Pancreas (tissue), 10 donors: ENCODE measurements around the gene TRIP12. TPM values are rescaled to one million over a fixed set of nuclear protein-coding genes. Genes with fewer than 3 reads are reported as not detected.
"Not testable (repeated sequence)": the region's sequence is repeated elsewhere in the genome, so short reads cannot be mapped to it uniquely, and the experiment has no call there.

Source experiments
- ATAC-seq, 4 donors: fragments of 200-7000 bp; cut with Tn5 transposase; one replicate each; pipeline versions ENCODE4 v1.8.0 to v1.9.1; 2020; ENCODE audit warnings: mild to moderate bottlenecking in 4 of 4, moderate library complexity in 4 of 4
- DNase-seq, 6 donors: peaks; one replicate each; pipeline ENCODE4 v3.0.0-alpha.2; 2020
- FAIRE-seq: peaks from 2 replicates; lab custom pipeline; 2012; peaks lifted over from hg19 to GRCh38; lab: Jason Lieb, UNC
- H3K27ac ChIP-seq, 4 donors: fragments of 200-600 bp; sonication (generic); 1 replicate in 3 of 4; 2 replicates in 1 of 4; pipeline versions ENCODE4 v1.5.0 to v1.8.0; 2020
- H3K27me3 ChIP-seq, 4 donors: fragments of 200-600 bp; one replicate each; pipeline ENCODE4 v1.8.0; 2021
- H3K36me3 ChIP-seq, 3 donors: fragments of 200-600 bp; sonication (generic) in 1 of 3; one replicate each; pipeline versions ENCODE4 v1.5.0 to v1.8.0; 2020 to 2021
- H3K4me1 ChIP-seq, 3 donors: fragments of 200-600 bp; one replicate each; pipeline ENCODE4 v1.8.0; 2021
- H3K4me3 ChIP-seq, 4 donors: fragments of 200-600 bp; sonication (generic) in 2 of 4; one replicate each; pipeline versions ENCODE4 v1.5.0 to v1.8.0; 2020 to 2021
- H3K9me3 ChIP-seq, 4 donors: fragments of 200-600 bp; one replicate each; pipeline ENCODE4 v1.8.0; 2021
- WGBS, 2 donors: extraction: QIAGEN DNeasy Blood & Tissue Kit; methylation state at CpG; one replicate each; pipeline ENCODE4 v1.1.7; 2013; 5-methylcytosine and 5-hydroxymethylcytosine counted together
- intact Hi-C, 3 donors: fragments of 100-400 bp; cut with DNase I; formaldehyde crosslinking; loops; one replicate each; pipeline versions ENCODE4 v1.11.1 to v1.14.2; 2022
- polyA plus RNA-seq, 2 donors: library from polyadenylated mRNA; stranded (reverse); fragments of 200-250 nt; gene quantifications; one replicate each; pipeline ENCODE4 v1.2.3, GENCODE V29; 2013
- total RNA-seq, 6 donors: library from RNA; stranded (reverse); fragmentation: NEBNext Ultra II Directional in 4 of 6; extraction: Animal tissue kit (Norgen Biotek cat#: 25700) in 4 of 6; gene quantifications; one replicate each; pipeline versions ENCODE4 v1.2.1 to v1.2.4, GENCODE V29; 2021 to 2023
- TF ChIP-seq, protein P1 (sequence below), 4 donors: fragments of 200-600 bp; sonication (generic) in 3 of 4; IDR thresholded peaks; one replicate each; pipeline versions ENCODE4 v1.5.0 to v1.8.0; 2021; ENCODE audit warnings: antibody characterized with exemption in 4 of 4
- donor health status: healthy with polysubstance abuse.
- donor health status: DM: no; HTN: no; CAD: no; lungs with moderate emphysema.
- donor health status: DM: no; HTN: no; CAD: no.
- donor health status: control.
- donor health status: control.
- donor health status: Bipolar disorder and iron deficiency.
- donor health status: DM: yes; HTN: yes; CAD: no.
- donor health status: DM: no; HTN: no; CAD: no.
- donor health status: DM: no; HTN: no; CAD: no.
- donor health status: DM: yes; HTN: yes; CAD: no.

The TRIP12 gene
- total RNA-seq, result 100 to 1,000 TPM in 1 of 6 donors, 10 to 100 TPM in 5; 51.5 to 106 (median 63.7) TPM
- polyA plus RNA-seq, result 10 to 100 TPM; 12.2 to 17.7 TPM

DNA sequence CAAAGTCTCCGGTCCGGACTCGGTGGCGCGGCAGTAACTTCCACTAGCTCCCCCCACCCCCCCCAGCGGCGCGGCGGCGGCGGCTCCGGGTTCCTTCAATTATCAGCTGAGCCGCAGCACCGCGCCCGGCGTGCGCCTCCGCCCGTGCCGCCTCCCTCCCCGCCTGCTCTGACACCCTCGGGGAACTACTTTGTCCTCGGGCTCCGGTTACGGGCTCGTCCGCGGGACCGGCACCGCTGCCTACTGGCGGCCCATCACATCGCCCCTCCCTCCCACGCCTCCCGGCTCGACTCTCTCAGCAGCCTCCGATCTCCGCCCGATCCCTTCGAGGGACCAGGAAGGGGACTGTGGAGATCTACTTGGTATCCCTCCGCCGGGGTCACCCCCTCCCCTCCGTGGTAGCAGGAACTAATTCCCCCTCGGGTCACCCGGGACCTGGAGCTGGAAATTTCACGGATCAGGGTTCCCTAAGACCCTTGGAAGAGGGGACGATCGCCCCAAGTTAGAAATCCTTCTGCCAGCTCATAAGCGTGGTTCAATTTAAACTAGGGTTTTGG, at the start of gene TRIP12:
TSS of gene TRIP12 (minus strand) at position 118 of the 557 bp plus-strand sequence. CDS start 41,930 bp downstream, outside the sequence.
- H3K4me3 ChIP-seq, result peak within 1 kb of the TSS; percentile 55 to 96 (median 68)
- ATAC-seq (peak; percentile 89 to 94 (median 90)), FAIRE-seq (no peak), DNase-seq (peak; percentile 90 to 93 (median 92))
- no peaks in the 10 kb centered on the region for H3K9me3 ChIP-seq
- H3K36me3 ChIP-seq, result no peaks in the 10 kb centered on the region
- TF ChIP-seq, protein P1, sequence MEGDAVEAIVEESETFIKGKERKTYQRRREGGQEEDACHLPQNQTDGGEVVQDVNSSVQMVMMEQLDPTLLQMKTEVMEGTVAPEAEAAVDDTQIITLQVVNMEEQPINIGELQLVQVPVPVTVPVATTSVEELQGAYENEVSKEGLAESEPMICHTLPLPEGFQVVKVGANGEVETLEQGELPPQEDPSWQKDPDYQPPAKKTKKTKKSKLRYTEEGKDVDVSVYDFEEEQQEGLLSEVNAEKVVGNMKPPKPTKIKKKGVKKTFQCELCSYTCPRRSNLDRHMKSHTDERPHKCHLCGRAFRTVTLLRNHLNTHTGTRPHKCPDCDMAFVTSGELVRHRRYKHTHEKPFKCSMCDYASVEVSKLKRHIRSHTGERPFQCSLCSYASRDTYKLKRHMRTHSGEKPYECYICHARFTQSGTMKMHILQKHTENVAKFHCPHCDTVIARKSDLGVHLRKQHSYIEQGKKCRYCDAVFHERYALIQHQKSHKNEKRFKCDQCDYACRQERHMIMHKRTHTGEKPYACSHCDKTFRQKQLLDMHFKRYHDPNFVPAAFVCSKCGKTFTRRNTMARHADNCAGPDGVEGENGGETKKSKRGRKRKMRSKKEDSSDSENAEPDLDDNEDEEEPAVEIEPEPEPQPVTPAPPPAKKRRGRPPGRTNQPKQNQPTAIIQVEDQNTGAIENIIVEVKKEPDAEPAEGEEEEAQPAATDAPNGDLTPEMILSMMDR (IDR thresholded peaks at IDR 0.05), result no peak
- peaks cover 0 to 5% (median 3%) of the 10 kb centered on the region in 3 donors for H3K4me1 ChIP-seq
- WGBS, 2 donors, result 0% methylated on average over 46 to 49 of the region's 49 CpGs
- H3K27ac ChIP-seq, result peak within 1 kb of the TSS; percentile 92 to 95 (median 94)
- intact Hi-C loops, result no loop called here
- no peaks in the 10 kb centered on the region for H3K27me3 ChIP-seq

DNA sequence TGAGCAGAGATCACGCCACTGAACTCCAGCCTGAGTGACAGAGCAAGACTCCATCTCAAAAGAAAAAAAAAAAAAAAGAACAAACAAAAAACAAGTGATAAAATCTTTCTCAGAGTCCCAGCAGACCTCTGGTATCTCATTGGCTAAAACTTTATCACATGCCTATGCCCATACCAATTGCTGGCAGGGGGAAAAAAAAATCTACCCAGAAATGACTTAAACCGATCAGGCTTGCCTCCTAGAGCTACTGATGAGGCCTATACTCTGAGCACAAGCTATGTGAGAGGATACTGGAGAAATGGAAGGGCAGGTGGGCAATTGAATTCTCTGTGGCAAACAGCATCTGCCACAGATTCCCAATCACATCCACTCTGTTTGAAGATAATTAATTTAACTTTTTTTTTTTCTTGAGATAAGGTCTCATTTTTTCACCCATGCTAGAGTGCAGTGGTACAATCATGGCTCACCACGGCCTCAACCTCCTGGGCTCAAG, 49.5 kb upstream of the TRIP12 start:
- ATAC-seq (no peak), FAIRE-seq (no peak), DNase-seq (no peak)
- no peak overlapping the region for H3K27ac ChIP-seq
- no peak overlapping the region for H3K4me3 ChIP-seq
- TF ChIP-seq, protein P1 (IDR thresholded peaks at IDR 0.05), result no peak
- H3K9me3 ChIP-seq, result no peaks in the 10 kb centered on the region
- intact Hi-C loops, result no loop called here
- H3K4me1 ChIP-seq, result no peaks in the 10 kb centered on the region
- WGBS, 2 donors, result 97% methylated on average over 3 of the region's 3 CpGs
- H3K27me3 ChIP-seq, result no peaks in the 10 kb centered on the region
- H3K36me3 ChIP-seq, result no peaks in the 10 kb centered on the region

DNA sequence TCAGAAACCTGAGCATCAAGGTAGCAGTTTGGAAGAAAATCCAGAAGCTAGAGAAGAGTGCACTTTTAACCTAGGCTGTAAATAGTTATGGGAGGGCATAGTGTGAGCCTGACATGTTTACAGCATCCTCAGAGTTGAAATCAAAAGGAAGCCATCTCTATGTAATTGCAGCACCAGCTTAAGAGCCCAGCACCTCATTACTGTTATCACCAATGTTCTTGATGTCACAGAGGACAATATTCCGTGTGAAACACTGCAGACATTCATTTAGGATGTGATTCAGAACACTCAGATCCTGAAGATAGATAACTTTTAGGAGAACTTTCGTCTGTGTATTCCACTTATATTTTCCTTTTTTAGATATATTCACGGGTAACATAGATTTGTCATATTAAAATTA, 48.6 kb upstream of the TRIP12 start:
- no peak overlapping the region for H3K27ac ChIP-seq
- H3K9me3 ChIP-seq, result no peaks in the 10 kb centered on the region
- DNase-seq (no peak), FAIRE-seq (no peak), ATAC-seq (no peak)
- intact Hi-C loops, result no loop called here
- H3K36me3 ChIP-seq, result no peaks in the 10 kb centered on the region
- 85 to 86% methylated on average over 3 of the region's 3 CpGs for WGBS, 2 donors
- H3K4me1 ChIP-seq, result no peaks in the 10 kb centered on the region
- no peak overlapping the region for H3K4me3 ChIP-seq
- no peaks in the 10 kb centered on the region for H3K27me3 ChIP-seq
- TF ChIP-seq, protein P1 (IDR thresholded peaks at IDR 0.05), result no peak

DNA sequence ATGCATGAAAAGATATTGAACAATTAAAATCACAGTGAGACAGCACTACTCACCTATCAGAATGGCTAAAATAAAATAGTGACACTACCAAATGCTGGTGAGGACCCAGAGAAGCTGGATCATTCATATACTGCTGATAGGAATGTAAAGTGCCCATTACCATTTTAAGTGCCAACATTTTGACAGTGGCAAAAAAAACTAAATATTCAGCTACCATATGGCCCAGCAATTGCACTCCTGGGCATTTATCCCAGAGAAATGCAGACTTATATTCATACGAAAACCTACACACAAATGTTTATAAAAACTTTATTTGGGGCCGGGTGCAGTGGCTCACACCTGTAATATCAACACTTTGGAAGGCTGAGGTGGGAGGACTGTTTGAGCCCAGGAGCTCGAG, 48.1 kb upstream of the TRIP12 start:
- DNase-seq (no peak), ATAC-seq (no peak), FAIRE-seq (no peak)
- Histone ChIP-seq H3K9me3 (no peaks in the 10 kb centered on the region), H3K36me3 (no peaks in the 10 kb centered on the region), H3K4me3 (no peak overlapping the region), H3K27ac (no peak overlapping the region), H3K27me3 (no peaks in the 10 kb centered on the region), H3K4me1 (no peaks in the 10 kb centered on the region)
- TF ChIP-seq, protein P1 (IDR thresholded peaks at IDR 0.05), result no peak
- intact Hi-C loops, result no loop called here
- WGBS, 2 donors, result 83 to 89% methylated on average over 3 of the region's 3 CpGs

DNA sequence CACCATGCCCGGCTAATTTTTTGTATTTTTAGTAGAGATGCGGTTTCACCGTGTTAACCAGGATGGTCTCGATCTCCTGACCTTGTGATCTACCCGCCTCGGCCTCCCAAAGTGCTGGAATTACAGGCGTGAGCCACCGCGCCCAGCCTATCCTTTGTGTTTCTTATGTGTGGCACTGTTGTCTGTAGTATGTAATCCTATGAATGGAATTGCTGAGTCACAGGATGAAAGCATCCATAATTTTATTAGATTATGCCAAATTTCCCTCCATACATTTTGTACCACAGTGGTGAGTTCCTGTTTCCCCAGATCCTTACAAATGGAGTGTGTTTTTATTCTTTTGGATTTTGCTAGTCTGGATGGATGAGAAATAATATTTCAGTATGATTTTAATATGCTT, 41.8 kb upstream of the TRIP12 start:
- H3K4me3 ChIP-seq, H3K36me3 ChIP-seq, DNase-seq, FAIRE-seq, H3K27me3 ChIP-seq, ATAC-seq, H3K9me3 ChIP-seq, H3K4me1 ChIP-seq, intact Hi-C loops, H3K27ac ChIP-seq: not testable (repeated sequence)
- 90 to 96% methylated on average over 7 to 9 of the region's 9 CpGs for WGBS, 2 donors
